Stimulated activated CD8-positive, alpha-beta memory T cell treated with anti-CD3 and anti-CD28 coated beads, Interleukin-12 subunit alpha, Interleukin-12 subunit beta, amount 100 ng/mL, for 24 hours (primary cell): ENCODE data around the gene CSNK1G2.

Experiments
- DNase-seq: peaks from one replicate; pipeline ENCODE4 v3.0.0-alpha.2; 2020; ENCODE audit errors: extremely low read depth

CSNK1G2 gene

GRCh38 chr19:1941146-1942077, at the start of gene CSNK1G2:
CSNK1G2 (plus strand) TSS chr19:1941172; CDS start chr19:1969773, 28,601 bp downstream.
- no peak for DNase-seq

DNA sequence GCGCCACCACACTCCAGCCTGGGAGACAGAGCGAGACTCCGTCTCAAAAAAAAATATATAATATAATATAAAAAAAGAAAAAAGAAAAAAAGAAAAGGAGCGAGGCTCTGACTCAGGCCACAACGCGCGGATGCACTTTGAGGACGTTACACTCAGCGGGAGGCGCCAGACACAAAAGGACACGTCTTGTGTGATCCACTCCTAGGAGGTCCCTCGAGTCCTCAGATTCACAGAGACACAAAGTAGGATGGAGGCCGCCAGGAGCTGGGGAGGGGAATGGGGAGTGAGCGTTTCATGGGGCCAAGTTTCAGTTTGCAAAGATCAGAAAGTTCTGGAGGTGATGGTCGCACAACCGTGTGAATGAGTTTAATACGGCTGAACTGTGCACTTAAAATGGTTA, 47.2 kb upstream of the CSNK1G2 start:
- DNase-seq, result no peak

GRCh38 chr19:1896508-1896907, 44.5 kb upstream of the CSNK1G2 start:
- no peak for DNase-seq

- DNase-seq, result no peak
These were observed 39.0 kb upstream of the CSNK1G2 start for GRCh38 chr19:1901940-1902404.

DNA sequence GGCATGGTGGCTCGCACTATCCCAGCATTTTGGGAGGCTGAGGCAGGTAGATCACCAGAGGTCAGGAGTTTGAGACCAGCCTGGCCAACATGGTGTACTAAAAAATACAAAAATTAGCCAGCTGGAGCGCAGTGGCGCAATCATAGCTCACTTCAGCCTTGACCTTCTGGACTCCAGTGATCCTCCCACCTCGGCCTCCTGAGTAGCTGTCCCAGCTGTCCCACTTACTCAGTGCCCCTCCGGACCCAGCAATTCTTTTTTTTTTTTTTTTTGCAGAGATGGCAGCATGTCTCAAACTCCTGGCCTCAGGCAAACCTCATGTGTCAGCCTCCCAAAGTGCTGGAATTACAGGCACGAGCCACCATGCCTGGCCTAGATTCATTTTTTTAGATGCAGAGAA, 38.0 kb upstream of the CSNK1G2 start:
- no peak for DNase-seq

GRCh38 chr19:1904860-1905109, 36.2 kb upstream of the CSNK1G2 start:
- no peak for DNase-seq

DNA sequence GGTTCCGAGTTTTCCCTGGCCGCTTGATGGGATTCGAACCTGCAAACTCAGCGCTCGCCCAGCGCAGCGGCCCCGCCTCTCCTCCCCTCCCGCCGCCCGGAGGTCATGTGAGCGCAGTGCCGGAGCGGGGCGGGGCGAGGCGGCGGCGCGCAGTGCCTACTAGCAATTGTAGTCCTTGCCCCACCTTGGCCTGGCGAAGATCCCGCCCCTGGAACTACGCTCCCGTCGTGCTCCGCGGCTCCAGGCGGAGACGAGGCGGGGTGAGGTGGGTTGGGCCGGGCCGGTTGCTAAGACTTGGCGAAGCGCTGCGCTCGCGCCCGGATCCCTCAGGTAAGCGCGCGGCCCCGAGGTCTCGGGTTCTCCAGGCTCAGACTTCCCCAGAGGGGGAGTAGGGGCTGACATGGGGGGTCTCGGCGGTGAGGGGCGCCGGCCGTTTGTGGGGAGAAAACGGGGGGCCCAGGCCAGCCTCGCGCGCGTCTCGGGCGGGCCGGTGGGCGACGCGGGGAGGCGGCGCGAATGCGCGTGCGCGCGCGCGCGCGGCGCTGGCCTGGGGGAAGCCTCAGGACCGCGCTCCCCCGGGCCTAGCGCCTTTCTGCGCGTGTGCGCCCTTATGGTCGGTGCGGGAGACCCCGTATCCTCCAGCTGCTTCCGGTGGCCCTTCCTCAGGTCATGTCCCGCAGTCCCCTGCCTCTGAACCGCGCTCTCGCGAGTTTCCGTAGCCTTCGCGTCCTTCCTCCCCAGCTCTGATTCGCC, 35.7 kb upstream of the CSNK1G2 start, which contains the start of the genes ADAT3 and SCAMP4:
Gene ADAT3 (plus strand): TSS at position 290 of the 753 bp plus-strand sequence. CDS start 6,649 bp downstream, outside the sequence.
Gene SCAMP4 (plus strand): TSS at position 290 of the 753 bp plus-strand sequence. CDS start 9,621 bp downstream, outside the sequence.
- DNase-seq, result peak; percentile 99

- no peak for DNase-seq
These were observed 35.1 kb upstream of the CSNK1G2 start for GRCh38 chr19:1905863-1906375.

DNA sequence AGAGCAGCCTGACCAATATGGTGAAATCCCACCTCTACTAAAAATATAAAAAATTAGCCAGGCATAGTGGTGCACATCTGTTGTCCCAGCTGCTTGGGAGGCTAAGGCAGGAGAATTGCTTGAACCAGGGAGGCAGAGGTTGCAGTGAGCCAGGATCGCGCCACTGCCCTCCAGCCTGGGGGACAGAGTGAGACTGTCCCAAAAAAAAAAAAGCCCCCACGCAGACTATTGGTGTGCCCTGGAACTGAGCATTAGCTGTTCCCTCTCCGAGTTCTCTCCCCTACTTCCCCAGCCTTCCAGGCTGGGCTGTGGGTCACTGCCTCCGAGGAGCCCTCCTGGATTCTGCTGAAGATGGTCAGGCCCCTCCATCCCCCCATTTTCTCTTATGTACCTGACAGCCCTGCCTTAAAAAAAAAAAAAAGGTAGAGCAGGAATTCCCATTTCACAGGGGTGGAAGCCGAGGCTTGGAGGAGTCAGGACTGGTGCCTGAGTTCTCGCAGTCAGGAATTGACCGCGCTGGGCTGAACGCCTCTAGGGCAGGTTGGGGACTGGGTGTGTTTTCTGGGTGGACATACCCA, 33.9 kb upstream of the CSNK1G2 start:
- no peak for DNase-seq

GRCh38 chr19:1907563-1908363, 33.2 kb upstream of the CSNK1G2 start:
- no peak for DNase-seq

GRCh38 chr19:1908364-1908678, 32.7 kb upstream of the CSNK1G2 start:
- no peak for DNase-seq

GRCh38 chr19:1909761-1910080, 31.3 kb upstream of the CSNK1G2 start:
- no peak for DNase-seq

GRCh38 chr19:1910177-1910576, 30.8 kb upstream of the CSNK1G2 start:
- no peak for DNase-seq

DNA sequence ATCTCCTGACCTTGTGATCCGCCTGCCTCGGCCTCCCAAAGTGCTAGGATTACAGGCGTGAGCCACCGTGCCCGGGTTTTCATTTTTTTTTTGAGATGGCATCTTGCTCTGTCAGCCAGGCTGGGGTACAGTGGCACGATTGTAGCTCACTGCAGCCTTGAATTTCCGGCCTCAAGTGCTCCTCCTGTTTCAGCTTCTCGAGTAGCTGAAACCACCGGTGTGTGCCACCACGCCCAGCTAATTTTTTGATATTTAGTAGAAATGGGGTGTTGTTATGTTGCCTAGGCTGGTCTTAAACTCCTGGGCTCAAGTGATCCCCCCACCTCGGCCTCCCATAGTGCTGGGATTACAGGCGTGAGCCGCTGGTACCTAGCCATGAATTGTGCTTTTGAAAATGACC, 29.9 kb upstream of the CSNK1G2 start:
- DNase-seq, result no peak

GRCh38 chr19:1911995-1912394, 29.0 kb upstream of the CSNK1G2 start:
- DNase-seq, result no peak

DNA sequence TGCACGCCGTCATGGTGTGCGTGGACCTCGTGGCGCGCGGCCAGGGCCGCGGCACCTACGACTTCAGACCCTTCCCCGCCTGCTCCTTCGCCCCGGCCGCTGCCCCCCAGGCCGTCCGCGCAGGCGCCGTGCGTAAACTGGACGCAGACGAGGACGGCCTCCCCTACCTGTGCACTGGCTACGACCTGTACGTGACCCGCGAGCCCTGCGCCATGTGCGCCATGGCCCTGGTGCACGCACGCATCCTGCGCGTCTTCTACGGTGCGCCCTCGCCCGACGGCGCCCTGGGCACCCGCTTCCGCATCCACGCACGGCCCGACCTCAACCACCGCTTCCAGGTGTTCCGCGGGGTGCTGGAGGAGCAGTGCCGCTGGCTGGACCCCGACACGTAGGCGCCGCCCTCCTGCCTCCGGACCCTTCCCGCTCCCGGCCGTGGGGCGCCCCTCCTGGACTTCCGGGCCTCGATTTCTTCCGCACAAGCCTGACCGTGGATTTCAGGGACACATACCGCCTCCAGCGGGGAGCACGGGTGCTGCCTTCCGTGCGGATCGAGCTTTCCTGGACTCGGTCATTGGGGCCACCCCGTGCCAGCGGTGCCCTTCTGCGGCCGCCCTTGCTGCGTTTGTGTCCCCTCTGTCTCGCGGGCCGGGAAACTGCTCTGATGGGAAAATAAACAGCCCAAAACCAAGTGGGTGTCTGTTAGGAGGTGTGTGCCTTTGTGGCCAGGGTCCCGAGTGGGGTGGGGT, 28.0 kb upstream of the CSNK1G2 start:
- no peak for DNase-seq

DNA sequence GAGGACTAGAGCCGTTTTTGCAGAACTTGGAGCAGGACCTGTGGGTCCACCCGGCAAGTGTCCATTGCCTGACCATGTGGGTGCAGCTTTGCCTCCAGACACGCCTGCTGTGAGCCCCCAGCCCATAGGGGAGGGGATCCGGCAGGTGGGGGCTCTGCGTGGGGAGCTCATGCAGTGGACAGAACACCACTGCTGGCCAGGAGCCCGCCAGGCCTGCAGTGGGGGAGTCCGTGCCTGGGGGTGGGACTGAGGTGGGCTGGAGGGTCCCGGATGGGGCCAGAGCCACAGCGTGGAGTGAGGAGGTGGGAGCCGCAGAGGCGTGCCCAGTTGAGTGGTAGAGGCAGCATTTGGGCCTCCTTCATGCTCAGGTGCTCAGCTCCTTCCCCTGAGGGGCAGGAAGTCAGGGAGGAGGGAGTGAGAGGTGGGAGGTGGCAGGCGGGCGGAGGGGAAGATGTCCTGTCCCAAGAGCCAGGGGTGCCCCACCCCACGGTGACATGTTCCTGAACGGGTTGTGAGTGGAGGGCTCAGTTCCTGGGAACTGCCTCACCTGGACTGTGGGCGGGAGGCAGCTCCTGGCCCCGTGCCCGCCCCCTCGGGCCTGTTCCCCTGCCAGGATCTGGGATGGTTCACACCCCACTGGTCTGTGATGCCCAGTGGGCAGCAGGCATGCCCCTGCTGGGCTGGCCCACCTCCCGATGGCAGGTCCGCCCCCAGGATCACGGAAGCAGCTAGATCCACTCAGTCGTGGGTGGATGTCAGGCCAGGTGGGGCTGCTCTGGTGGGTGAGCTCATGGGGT, 27.0 kb upstream of the CSNK1G2 start:
- DNase-seq, result no peak

GRCh38 chr19:1914826-1915341, 26.1 kb upstream of the CSNK1G2 start:
- DNase-seq, result no peak

- DNase-seq, result no peak
These were observed 23.8 kb upstream of the CSNK1G2 start for GRCh38 chr19:1917146-1917545.

GRCh38 chr19:1917926-1918325, 23.0 kb upstream of the CSNK1G2 start:
- no peak for DNase-seq
